Activated CD8-positive, alpha-beta memory T cell treated with anti-CD3 and anti-CD28 coated beads, Interleukin-2, amount 50 U/mL, for 1 hour (primary cell): ENCODE data around the gene MOGAT3.

ENCODE experiments used
- DNase-seq: peaks from one replicate; pipeline ENCODE4 v3.0.0-alpha.2; 2020; ENCODE audit errors: extremely low read depth

The MOGAT3 gene

GRCh38 chr7:101233907-101234547 lies 33.2 kb upstream of the MOGAT3 start:
- DNase-seq = no peak

- DNase-seq = no peak
Observed at GRCh38 chr7:101232141-101232850, 31.5 kb upstream of the MOGAT3 start.

GRCh38 chr7:101231644-101232043 lies 30.8 kb upstream of the MOGAT3 start:
- DNase-seq = no peak

- DNase-seq = no peak
Observed at GRCh38 chr7:101226721-101227120, 25.9 kb upstream of the MOGAT3 start.

GRCh38 chr7:101225650-101226049 lies 24.8 kb upstream of the MOGAT3 start:
- DNase-seq = no peak

GRCh38 chr7:101223528-101223927 lies 22.7 kb upstream of the MOGAT3 start:
- DNase-seq = no peak

- DNase-seq = no peak
Observed at GRCh38 chr7:101222275-101222830, 21.5 kb upstream of the MOGAT3 start.

GRCh38 chr7:101220295-101220694 lies 19.5 kb upstream of the MOGAT3 start:
- no peak for DNase-seq

- no peak for DNase-seq
Observed at GRCh38 chr7:101218236-101219125, 17.6 kb upstream of the MOGAT3 start.

- DNase-seq = peak; percentile 98
Observed at GRCh38 chr7:101217388-101218235, 16.8 kb upstream of the MOGAT3 start, which contains the start of the genes PLOD3 and ZNHIT1. PLOD3 (minus strand) TSS chr7:101217581; CDS start chr7:101217274, 307 bp downstream. ZNHIT1 (plus strand) TSS chr7:101218165; CDS start chr7:101218196, 31 bp downstream.

GRCh38 chr7:101216860-101217387 lies 16.1 kb upstream of the MOGAT3 start:
- DNase-seq = no peak

- DNase-seq = no peak
Observed at GRCh38 chr7:101216001-101216859, 15.4 kb upstream of the MOGAT3 start.

- DNase-seq = no peak
Observed at GRCh38 chr7:101212014-101212413, 11.2 kb upstream of the MOGAT3 start.

GRCh38 chr7:101211501-101211900 lies 10.7 kb upstream of the MOGAT3 start:
- no peak for DNase-seq

- DNase-seq = no peak
Observed at GRCh38 chr7:101210143-101210542, 9.3 kb upstream of the MOGAT3 start.

GRCh38 chr7:101208794-101209193 lies 8.0 kb upstream of the MOGAT3 start:
- no peak for DNase-seq

GRCh38 chr7:101207459-101207858 lies 6.6 kb upstream of the MOGAT3 start:
- DNase-seq = no peak

- DNase-seq = no peak
Observed at GRCh38 chr7:101206665-101207042, 5.8 kb upstream of the MOGAT3 start.

- no peak for DNase-seq
Observed at GRCh38 chr7:101205901-101206664, 5.2 kb upstream of the MOGAT3 start.
